ENCODE results near the gene BFSP1. TPM values are rescaled to one million over a fixed set of nuclear protein-coding genes. Genes with fewer than 3 reads are reported as not detected.

Gene BFSP1
- total and polyA plus RNA-seq, 2 of the 8 experiments (the other 6 are each of a cell fraction or from before 2014, with no cell fraction given), result 1.5 to 2.5 TPM

DNA sequence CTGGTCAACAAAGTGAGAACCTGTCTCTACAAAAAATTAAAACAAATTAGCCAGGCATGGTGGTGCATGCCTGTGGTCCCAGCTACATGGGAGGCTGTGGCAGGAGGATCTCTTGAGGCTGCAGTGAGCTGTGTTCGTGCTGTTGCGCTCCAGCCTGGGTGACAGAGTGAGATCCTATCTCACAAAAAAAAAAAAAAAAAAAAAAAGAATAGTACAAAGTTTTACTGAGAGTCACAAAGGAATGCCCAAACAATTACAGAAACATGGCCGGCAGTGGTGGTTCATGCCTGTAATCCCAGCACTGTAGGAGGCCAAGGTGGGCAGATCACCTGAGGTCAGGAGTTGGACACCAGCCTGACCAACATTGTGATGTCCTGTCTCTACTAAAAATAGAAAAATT is 23.9 kb upstream of the BFSP1 start (continued):
- TF ChIP-seq, protein P1, sequence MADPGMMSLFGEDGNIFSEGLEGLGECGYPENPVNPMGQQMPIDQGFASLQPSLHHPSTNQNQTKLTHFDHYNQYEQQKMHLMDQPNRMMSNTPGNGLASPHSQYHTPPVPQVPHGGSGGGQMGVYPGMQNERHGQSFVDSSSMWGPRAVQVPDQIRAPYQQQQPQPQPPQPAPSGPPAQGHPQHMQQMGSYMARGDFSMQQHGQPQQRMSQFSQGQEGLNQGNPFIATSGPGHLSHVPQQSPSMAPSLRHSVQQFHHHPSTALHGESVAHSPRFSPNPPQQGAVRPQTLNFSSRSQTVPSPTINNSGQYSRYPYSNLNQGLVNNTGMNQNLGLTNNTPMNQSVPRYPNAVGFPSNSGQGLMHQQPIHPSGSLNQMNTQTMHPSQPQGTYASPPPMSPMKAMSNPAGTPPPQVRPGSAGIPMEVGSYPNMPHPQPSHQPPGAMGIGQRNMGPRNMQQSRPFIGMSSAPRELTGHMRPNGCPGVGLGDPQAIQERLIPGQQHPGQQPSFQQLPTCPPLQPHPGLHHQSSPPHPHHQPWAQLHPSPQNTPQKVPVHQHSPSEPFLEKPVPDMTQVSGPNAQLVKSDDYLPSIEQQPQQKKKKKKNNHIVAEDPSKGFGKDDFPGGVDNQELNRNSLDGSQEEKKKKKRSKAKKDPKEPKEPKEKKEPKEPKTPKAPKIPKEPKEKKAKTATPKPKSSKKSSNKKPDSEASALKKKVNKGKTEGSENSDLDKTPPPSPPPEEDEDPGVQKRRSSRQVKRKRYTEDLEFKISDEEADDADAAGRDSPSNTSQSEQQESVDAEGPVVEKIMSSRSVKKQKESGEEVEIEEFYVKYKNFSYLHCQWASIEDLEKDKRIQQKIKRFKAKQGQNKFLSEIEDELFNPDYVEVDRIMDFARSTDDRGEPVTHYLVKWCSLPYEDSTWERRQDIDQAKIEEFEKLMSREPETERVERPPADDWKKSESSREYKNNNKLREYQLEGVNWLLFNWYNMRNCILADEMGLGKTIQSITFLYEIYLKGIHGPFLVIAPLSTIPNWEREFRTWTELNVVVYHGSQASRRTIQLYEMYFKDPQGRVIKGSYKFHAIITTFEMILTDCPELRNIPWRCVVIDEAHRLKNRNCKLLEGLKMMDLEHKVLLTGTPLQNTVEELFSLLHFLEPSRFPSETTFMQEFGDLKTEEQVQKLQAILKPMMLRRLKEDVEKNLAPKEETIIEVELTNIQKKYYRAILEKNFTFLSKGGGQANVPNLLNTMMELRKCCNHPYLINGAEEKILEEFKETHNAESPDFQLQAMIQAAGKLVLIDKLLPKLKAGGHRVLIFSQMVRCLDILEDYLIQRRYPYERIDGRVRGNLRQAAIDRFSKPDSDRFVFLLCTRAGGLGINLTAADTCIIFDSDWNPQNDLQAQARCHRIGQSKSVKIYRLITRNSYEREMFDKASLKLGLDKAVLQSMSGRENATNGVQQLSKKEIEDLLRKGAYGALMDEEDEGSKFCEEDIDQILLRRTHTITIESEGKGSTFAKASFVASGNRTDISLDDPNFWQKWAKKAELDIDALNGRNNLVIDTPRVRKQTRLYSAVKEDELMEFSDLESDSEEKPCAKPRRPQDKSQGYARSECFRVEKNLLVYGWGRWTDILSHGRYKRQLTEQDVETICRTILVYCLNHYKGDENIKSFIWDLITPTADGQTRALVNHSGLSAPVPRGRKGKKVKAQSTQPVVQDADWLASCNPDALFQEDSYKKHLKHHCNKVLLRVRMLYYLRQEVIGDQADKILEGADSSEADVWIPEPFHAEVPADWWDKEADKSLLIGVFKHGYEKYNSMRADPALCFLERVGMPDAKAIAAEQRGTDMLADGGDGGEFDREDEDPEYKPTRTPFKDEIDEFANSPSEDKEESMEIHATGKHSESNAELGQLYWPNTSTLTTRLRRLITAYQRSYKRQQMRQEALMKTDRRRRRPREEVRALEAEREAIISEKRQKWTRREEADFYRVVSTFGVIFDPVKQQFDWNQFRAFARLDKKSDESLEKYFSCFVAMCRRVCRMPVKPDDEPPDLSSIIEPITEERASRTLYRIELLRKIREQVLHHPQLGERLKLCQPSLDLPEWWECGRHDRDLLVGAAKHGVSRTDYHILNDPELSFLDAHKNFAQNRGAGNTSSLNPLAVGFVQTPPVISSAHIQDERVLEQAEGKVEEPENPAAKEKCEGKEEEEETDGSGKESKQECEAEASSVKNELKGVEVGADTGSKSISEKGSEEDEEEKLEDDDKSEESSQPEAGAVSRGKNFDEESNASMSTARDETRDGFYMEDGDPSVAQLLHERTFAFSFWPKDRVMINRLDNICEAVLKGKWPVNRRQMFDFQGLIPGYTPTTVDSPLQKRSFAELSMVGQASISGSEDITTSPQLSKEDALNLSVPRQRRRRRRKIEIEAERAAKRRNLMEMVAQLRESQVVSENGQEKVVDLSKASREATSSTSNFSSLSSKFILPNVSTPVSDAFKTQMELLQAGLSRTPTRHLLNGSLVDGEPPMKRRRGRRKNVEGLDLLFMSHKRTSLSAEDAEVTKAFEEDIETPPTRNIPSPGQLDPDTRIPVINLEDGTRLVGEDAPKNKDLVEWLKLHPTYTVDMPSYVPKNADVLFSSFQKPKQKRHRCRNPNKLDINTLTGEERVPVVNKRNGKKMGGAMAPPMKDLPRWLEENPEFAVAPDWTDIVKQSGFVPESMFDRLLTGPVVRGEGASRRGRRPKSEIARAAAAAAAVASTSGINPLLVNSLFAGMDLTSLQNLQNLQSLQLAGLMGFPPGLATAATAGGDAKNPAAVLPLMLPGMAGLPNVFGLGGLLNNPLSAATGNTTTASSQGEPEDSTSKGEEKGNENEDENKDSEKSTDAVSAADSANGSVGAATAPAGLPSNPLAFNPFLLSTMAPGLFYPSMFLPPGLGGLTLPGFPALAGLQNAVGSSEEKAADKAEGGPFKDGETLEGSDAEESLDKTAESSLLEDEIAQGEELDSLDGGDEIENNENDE (IDR thresholded peaks at IDR 0.05; ENCODE audit: insufficient replicate concordance, low read length), result no peak
- no peak for TF ChIP-seq SIRT6 (IDR thresholded peaks at IDR 0.05; ENCODE audit: low read length)
- TF ChIP-seq EP300 (IDR thresholded peaks at IDR 0.05; ENCODE audit: borderline replicate concordance in 1 of 2, low read depth in 2 of 2, low read length in 2 of 2), result no peak
- no peak for TF ChIP-seq CHD1 (IDR thresholded peaks at IDR 0.05; ENCODE audit: low read depth, low read length)
- TF ChIP-seq BACH1 (IDR thresholded peaks at IDR 0.05; ENCODE audit: low read length), result no peak
- TF ChIP-seq CBX8 (IDR thresholded peaks at IDR 0.05; ENCODE audit: borderline replicate concordance, low read depth, low read length), result no peak
- no peak for TF ChIP-seq POLR2AphosphoS5 (IDR thresholded peaks at IDR 0.05; ENCODE audit: low read depth, low read length)
